GM21381 (cell line): Measurements from ENCODE around the gene EXOC4.
"Not testable (repeated sequence)": the region's sequence is repeated elsewhere in the genome, so short reads cannot be mapped to it uniquely, and the experiment has no call there.

Experiments
- ATAC-seq: cut with Tn5 transposase; IDR thresholded peaks from one replicate; pipeline ENCODE4 v1.9.1; 2021; ENCODE audit warnings: mild to moderate bottlenecking, moderate library complexity; ENCODE audit not compliant: unreplicated experiment

The EXOC4 gene

DNA sequence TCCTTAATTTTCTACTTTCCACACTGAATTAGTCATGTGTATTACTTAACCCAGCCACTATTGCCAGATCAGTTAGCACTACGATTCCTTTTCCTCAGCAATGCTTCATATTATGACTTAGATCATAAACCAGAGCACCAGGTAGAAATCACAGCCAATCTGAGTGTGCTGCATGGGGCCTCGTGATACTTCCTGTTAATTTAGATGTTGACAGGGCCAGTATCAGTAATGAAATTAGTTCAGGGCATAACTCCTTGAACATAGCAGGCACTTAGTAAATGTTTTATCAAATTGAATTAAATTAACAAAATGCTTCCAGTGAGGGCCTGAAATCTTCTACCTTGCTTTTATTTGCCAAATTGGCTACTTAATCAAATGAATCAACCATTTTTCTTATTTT is 705.0 kb downstream of the EXOC4 start:
- ATAC-seq = no peak

DNA sequence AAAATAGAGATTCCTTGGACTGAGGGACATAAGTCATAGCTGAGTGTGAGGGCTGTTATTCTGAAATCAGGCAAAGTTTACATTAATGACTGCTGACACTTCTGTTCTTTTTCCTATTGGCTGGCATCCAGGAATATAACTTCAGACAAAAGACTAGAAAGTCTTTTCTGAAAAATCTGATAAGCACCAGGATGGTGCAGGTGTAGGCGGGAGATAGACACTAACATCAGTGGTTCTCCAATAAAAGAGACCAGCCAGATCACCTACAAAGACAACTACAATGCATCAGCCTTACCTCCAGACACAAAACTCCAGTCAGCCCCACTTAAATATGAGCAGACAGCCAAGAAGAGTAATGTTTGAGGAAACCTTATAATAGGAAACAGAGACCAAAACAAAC is 705.9 kb downstream of the EXOC4 start:
- ATAC-seq = no peak

DNA sequence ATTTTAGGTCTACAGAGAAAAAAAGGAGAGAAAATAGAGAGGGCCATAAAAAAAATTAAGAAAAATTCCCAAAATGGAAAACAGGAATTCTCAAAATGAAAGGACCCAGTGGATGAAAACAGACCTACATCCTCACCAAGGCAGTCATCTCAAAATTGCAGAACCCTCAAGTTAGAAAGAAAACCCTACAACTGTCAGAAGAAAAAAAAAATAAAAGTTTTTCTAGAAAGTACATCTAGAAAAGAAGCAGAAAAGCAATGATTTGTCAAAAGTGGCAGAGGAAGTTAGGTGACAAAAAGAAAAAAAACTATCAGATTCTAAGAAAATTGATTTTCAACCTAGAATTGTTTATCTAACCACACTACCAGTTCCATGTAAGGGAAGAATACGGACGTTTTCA is 706.6 kb downstream of the EXOC4 start:
- no peak for ATAC-seq

DNA sequence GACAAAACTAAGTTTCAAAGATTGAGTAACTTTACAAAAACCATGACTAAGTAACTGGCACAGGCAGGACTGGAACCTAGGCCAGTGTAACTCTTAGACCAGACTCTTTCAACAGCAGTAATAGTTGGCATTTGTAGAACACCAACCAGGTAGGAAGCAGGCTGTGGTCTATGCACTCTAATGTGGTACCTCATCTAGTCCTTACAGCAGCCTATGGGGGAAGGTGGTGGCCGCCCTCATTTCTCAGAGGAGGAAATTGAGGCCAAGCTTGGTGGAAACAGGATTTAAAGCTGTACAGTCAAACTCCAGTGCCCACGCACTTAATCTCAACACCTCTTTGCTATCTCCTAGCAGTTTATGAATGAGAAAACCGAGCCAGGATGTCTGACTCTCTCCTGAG is 708.8 kb downstream of the EXOC4 start:
- no peak for ATAC-seq

DNA sequence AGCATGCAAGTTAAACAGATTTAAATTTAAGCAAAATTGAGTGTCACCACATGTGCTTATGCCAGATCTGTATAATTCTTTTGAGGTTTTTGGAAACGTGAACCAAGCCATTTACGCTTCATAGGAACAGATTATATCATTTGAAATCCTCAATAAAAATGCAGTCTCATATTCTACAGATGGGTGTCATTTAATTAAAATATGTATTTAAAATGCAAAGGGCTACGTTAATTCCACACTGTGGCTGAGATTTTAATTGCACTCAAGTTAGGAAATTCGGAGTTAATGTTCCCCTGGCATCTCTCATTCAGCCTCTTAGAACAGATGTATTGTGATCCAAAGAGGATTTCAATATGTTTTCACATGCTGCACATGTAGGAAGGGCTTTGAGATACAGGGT is 709.8 kb downstream of the EXOC4 start:
- no peak for ATAC-seq

DNA sequence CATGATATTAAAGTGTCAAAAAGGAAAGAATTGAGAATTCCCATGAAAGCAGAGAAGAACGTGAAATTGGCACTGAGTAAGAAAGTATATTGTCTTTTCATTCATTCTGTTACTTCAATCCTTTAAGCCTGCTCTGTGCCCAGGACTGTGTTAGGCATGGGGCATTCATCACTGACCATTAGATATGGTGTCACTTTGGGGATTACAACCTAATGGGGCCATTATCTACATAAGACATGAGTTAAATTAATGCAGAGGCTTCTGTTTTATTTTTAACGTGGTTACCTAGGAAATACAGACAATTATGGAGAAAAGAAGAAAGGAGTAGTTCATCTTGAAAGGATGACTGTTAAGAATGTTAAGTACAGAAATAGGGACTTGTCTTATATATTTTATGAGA is 710.8 kb downstream of the EXOC4 start:
- no peak for ATAC-seq

DNA sequence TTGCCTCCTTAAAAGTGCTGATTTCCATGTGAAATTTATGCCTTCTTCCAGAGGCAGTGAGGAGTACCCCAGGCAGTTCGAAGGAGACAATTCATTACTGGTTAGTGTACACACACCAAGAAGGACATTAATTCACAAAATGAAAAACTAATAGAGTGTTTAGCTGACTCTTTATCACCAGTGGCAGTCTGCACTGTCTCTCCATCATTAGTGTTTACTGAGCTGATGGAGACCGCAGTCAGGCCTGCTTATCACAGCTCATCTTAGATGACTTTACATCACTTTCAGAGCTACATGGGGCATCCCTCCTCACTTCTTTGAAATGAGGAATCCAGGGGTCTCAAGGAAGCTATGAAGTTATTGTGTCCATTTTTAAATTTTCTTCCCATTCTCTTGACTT is 718.7 kb downstream of the EXOC4 start:
- no peak for ATAC-seq

DNA sequence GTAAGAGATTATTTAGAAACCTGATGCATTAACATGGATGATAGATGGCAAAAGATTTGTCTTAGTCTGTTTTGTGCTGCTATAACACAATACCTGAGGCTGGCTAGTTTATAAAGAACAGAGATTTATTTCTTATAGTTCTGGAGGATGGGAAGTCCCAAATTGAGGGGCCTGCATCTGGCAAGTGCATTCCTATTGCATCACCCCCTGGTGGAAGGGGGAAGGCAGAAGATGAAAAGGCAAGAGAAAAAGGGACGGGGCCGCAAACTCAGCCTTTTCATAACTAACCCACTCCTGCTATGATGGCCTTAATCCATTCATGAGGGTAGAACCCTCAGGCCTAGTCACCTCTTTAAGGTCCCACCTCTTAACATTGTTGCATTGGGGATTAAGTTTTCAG is 720.8 kb downstream of the EXOC4 start:
- no peak for ATAC-seq

DNA sequence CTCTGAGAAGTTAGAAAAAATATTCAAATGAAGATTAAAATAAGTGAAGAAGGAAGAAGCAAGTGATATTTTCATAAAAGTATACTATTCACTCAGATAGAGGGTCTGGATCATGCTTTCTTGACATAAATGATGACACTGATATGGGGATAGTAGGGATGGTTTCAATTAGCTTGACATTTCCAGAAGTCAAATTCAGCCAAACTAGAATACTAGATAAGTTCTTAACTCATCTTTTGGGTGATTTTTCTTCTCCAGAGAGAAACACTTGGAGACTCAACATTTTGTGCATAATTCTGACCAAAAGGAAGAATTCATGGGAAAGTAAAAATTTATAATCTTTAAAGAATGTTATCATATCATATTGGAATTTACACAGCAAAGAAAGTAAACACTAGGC is 722.3 kb downstream of the EXOC4 start:
- ATAC-seq = no peak

DNA sequence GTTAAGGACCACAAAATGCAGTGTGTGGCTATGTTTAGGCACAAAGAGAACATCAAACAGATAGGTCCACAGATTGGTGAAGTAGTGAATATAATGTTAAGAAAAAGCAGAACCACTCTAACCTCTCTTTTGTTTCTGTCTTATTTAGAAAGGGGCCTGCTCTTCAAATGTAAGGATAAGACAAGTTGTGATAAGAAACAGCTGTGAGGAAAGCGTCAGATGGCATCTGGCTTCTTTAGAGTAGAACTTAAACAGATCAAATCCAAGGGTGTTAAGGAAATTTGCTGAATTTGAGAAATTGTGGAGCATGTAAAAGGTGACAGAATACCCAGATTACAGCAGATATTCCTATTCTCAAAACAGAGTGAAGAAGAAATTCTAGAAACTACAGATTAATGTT is 723.3 kb downstream of the EXOC4 start:
- no peak for ATAC-seq

DNA sequence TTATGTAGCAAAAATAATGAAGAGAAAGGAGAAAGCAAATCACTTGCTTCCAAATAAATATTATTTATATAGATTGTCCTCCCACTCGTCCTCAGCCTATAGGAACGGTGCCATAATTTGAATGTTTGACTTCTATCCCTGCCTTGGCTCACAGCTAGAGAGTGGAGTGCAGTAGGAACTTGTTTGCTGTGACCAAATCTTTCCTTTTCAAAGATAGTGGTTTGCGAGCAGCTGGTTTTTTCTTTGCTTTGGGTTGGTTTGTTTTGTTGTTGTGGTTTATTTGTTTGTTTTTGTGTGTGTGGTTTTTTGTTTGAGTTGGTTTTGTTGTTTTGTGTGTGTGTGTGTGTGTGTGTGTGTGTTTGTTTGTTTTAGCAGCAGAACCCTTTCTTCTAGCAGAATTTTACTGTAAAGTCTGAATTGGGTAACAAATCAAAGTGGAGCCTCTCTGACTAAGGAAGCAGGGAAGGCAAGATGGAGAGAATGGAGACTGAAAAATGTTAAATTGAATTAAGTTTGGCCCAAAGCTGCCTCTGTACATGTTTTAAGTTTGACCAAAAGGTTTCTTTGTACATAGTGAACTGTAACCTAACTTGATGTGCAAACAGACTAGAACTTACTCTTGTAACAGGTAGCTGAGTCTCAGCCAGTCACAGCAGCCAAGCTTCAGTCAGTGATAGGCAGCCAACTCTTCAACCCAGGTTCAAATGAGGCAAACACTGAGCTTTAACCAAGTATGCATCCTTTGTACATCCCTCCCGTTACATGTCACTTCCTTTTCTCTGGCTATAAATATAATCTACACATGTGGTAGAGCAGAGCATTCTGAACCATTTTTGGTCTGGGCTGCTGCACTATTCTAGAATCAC is 724.8 kb downstream of the EXOC4 start:
- no peak for ATAC-seq

DNA sequence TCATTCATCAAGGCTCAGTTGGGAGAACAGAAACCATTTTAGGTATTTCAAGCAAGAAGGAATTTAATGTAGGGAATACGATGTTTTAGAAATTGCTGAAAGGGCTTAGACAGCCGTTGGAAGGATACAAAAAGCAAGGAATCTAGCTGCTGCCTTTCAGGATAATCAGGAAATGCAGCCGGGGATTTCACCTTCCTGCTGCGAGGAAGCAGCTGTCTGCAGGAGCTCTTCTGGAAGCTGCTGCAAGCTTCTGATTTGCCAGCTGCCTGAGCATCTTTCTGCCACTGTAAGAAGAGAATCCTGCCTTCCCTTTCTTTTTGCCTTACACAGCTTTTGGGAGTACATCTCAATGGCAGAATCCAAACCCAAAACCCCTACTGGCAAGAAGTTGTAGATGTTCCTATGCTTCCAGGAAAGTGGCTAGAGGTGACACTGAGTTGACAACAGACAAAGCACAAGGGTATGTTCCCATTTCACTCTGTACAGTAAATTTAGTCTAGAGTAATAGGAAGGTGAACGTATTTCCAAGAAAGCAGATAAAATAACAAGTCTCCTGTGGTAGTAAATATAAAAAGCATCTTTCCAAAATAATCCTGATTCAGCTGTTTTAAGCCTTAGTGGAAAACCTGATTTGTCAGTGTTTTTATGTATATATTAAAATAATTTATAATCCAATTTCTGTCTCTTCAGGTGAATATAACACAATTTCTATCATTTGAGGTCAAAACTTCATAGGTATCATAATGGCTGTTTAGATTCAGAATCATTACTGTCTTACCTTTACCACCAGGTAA is 725.8 kb downstream of the EXOC4 start:
- ATAC-seq = no peak

DNA sequence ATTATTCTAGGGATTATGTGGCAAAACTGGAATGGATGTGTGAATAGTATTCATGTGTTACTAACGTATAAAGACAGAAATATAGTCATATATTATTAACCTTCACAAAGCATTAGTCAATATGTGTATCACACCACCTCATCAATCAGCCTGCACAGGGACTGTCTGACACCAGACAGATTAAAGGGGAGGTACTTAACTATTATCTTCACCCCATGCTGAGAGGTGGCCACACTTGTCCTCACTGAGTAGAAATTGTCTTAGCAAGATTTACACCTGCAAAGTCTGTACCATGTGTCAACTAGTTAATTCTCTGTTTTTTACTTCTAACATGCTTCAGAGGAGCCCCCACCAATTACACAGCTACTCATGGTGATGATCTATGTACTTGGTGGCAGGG is 727.9 kb downstream of the EXOC4 start:
- ATAC-seq = no peak

DNA sequence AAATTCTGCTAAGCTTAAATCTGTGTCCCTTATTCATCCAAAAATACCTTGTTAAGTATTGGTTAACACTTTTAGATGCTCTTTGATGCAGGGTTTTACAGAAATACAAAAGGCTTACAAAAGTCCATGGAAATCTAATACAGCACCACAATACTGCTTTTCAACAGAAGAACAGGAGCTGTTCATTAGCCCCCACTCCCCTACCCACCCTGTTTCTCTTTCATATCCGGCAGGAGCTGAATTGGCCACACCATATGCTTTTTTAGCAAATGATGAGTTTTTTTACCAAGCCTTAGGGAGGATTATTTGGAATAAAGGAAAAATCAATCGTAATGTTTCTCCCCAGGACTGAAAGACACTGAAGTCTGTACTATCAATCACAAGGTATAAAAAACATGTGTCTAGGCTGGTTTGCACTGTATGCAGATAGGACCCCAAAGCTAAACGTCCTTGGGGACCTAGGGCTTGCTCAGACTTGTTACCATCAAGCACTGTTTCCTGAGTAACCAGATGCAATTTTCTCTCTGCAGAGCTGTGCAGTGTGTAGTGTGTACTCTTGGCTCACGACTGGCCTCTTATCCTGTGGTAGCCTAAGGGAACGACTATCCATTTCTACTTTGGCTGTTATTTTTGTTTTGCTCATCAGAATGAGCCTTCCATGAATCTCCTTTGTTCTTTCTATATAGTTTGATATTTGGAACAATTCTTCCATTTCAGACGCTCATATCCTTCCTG is 731.0 kb downstream of the EXOC4 start:
- no peak for ATAC-seq

DNA sequence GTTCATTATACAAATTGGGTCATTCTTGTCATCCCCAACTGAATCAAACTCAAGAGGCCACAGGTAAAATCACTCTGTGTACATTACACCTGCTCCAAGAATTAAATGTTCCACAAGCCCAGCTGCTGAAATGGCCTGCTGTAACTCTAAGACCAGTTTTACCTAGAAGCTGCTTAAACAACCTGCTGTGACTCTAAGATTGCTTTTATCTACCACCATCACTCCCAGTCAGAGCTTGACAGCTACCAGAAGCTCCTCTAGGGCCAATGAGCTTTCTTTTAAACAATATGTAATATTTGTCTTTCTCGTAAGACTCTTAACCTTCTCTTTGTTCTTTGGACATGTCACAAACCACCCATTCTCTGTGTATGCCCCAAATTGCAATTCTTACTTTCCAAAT is 732.4 kb downstream of the EXOC4 start:
- no peak for ATAC-seq

DNA sequence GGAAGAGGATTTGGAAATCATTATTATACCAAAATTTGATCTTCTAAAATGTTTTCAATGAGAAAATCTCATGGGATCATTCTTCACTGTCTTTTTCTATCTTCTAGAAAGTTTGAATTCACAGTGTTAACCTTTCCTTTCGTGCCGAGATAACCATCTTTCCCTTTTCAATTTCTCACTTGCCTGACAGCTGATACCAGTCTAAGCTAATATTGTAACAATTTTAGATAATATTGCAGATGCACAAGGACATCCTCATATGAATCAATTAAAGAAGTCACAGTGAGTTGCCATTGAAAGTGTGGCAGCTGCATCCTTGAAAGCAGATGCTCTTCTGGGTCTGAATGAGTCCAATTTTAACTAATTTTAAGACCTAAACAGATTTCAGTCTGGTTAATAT is 734.7 kb downstream of the EXOC4 start:
- no peak for ATAC-seq

DNA sequence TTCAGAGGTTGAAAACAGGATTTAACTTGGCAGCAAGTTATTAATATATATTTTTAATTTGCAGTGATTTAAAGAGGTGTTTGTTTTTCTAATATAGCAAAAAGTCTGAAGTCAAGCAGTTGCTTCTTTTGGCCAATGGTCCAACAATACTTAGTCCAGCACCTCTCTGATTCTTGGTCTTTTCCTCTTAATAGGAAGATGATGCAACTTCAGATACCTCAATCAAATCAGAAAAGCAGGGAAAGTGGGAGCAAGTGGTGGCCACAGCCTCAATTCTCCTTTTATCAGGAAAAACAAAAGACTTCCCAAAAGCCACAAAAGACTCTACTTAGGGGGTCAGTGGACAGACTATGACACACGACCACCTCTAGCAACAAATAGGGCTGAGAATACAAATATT is 740.7 kb downstream of the EXOC4 start:
- ATAC-seq = no peak

DNA sequence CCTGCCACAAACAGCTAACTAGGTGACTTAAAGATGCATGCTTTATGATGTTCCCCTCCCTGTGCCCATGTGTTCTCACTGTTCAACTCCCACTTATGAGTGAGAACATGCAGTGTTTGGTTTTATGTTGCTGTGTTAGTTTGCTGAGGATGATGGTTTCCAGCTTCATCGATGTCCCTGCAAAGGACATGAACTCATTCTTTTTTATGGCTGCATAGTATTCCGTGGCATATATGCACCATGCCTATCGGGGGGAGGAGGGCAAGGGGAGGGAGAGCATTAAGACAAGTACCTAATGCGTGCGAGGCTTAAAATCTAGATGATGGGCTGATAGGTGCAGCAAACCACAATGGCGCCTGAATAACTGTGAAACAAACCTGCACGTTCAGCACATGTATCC is 741.2 kb downstream of the EXOC4 start:
- not testable (repeated sequence) for ATAC-seq

DNA sequence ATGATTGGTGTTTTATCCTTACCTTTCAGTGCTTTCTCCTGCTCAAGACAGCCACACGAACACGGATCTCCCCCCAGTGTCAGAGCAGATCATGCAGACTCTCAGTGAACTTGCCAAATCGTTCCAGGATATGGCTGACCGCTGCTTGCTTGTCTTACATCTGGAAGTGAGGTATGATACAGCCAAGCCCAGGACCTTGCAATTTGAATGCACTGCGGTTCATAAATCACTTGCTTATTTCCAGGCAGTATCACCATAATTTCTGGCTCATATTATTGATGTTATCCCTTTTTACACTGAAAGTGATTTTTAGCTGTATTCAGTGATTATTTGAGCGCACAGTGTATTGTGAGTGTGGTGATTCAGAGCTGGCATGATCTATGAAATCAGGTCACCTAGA is 744.6 kb downstream of the EXOC4 start:
- ATAC-seq = no peak

DNA sequence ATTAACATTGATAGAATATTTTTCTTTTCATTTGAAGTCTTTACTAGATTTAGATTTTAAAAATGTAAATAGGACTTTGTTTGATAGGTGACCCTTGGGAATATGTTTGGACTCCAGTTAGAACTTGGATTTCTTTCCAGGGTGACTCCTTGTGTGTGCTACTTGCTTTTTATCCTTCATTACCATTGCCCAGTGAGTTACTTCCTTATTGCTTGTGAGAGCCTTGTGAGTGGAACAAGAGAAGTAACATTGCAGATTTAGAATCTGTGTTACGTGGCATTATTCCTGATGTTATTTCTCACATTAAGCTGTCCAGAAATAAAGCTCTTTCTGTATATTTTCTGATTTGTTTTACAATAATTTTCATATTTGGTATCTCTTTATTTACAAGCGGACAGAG is 746.3 kb downstream of the EXOC4 start:
- no peak for ATAC-seq

DNA sequence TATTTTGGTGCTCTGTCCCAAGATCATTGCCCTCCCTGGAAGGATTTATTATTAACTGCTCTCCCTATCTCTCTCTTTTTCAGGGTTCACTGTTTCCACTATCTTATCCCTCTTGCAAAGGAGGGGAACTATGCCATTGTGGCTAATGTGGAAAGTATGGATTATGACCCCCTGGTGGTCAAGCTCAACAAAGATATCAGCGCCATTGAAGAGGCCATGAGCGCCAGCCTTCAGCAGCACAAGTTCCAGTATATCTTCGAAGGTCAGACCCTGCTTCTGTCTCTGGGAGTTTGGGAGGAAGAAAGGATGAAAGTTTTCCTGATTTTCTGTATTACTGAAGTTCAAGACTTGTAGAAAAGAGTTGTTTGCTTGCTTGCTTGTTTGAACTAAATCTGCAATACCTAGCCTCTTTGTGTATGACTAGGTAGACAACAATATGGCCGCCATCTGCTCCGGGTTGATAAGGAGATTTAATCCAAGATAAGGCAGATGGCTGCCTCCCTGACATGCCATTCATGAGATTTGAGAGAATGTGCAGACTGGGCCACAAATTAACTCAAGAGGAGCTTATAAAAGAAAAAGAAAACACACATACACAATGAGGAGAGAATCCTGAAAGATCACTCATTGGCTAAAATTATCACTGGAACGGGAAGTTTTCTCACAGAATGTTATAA is 752.1 kb downstream of the EXOC4 start:
- ATAC-seq = no peak
